Cerebellar nuclear complex (tissue), 1 donor: ENCODE measurements around the gene AP5S1.
"Not testable (repeated sequence)": the region's sequence is repeated elsewhere in the genome, so short reads cannot be mapped to it uniquely, and the experiment has no call there.

Source experiments
- DNase-seq, 2 experiments: peaks; one replicate each; lab custom pipeline; 2025; lab: John Stamatoyannopoulos, UW

Gene AP5S1

GRCh38 chr20:3812975-3813847, 7.1 kb upstream of the AP5S1 start:
- DNase-seq: no peak

DNA sequence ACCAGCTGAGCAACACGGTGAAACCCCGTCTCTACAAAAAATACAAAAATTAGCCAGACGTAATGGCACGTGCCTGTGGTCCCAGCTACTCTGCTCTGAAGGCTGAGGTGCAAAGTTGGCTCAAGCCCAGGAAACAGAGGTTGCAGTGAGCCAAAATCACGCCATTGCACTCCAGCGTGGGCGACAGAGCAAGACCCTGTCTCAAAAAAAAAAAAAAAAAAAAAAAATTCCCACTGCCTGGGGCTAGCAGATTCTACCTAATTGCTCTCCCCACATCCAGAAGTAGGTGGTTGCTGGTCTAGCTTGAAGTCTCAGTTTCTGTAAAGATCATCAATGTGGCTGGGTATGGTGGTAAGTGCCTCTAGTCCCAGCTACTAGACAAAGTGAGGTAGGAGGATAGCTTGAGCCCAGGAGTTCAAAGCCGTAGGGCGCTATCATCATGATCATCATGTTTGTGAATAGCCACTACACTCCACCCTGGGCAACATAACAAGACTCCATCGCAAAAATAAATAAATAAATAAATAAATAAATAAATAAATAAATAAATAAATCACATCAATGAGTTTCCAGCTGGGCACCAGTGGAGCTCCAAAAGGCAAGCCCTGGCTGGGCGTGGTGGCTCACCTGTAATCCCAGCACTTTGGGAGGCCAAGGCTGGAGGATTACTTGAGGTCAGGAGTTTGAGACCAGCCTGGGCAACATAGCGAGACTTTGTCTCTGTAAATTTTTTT, 6.3 kb upstream of the AP5S1 start:
- no peak for DNase-seq

DNA sequence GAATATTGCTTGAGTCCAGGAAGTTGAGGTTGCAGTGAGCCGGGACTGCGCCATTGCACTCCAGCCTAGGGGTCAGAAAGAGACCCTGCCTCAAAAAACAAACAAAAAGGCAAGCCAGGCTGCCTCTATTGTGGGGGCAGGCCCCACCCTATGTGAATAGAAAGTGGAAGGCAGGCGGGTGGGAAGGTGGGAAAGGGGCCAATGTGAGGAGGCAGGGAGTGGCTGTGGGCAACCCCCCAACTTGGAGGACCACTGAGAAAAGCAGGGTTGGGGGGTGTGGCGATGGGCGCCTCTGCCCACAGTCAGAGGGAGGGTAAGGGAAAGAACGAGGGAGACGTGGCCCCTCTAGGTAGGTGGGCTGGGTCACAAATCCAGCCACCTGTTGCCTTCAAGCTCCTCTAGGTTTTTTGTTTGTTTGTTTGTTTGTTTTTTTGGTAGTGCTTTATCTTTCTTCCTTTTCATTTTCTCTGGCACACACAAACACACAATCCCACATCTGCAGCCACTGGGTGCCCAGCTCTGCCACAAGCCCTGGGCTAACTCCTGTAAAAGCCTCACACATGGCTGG, 5.3 kb upstream of the AP5S1 start:
- DNase-seq: no peak

- DNase-seq: no peak
Measured at GRCh38 chr20:3815703-3816315, 4.5 kb upstream of the AP5S1 start.

- no peak for DNase-seq
Measured at GRCh38 chr20:3818155-3819151, 1.9 kb upstream of the AP5S1 start.

DNA sequence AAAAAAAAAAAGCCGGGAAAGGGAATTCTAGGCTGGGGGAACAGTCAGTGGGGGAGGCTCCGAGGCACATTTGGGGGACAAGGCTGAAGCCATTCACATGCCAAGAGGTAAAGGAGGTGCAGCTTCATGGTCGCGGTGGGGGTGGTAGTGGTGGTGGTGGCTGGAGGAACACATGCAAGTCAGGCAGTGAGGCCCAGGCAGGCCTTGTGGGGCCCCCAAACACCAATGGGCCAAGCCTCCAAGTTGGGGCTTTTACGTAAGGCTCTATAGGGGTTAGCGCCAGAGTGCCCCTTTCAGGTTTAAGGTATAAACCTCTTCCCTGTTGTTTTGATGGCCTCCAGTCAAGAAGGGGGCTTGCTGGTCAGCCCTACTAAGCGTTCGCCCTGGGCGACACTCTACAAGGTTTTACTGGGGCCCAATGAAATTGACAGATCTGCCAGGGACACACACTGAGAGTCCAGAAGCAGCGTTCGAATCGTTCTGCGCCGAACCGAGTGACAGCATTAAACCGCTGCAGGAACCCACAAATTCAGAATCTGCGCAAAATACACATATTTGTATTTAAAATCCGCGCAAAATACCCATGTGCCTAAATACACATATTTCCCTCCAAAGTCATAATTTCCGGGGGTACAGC, 818 bp upstream of the AP5S1 start:
- no peak for DNase-seq

DNA sequence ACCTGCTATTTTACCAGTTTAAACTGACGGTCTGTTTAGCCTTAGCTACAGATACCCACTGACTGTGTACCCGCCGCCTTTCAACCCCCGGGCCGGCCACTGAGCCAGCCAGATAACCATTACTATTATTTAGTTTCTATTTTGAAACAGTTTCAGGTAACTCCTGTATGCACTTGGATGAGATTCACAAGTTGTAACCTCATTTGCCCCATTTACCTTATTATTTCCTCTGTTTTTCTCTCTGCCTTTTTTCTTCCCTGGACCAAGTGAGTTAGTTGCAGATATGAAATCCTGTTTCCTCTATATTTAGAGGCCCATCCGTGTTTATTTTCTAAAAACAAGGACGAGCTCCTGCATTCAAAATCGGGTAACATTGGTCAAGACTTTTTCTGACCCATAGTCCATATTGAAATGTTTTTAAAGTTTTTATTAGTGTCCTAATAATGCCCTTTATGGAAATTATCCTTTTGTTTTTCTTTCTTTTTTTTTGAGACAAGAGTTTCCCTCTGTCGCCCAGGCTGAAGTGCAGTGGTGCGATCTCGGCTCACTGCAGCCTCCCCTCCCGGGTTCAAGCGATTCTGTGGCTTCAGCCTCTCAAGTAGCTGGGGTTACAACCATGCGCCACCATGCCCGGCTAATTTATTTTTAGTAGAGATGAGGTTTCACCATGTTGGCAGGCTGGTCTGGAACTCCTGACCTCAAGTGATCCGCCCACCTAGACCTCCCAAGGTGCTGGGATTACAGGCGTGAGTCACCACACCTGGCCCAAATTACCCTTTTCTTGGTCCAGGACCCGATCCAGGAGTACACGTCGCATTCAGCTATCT, 767 bp downstream of the AP5S1 start:
- no peak for DNase-seq

DNA sequence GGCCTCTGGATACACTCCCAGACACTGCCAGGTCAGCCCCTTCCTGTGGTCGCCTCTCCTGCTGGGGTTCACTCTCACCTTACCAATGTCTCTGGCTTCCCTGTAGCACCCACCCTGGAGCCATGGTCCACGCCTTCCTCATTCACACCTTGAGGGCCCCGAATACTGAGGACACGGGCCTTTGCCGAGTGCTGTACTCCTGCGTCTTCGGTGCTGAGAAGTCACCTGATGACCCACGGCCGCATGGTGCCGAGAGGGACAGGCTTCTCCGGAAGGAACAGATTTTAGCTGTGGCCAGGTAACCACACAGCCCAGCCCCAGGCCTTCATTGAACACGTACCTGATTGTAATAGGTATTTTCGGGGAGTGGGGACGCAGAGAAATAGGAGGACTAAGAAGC, 1.6 kb downstream of the AP5S1 start:
- DNase-seq: no peak

GRCh38 chr20:3823881-3824280, 3.5 kb downstream of the AP5S1 start:
- DNase-seq: no peak

DNA sequence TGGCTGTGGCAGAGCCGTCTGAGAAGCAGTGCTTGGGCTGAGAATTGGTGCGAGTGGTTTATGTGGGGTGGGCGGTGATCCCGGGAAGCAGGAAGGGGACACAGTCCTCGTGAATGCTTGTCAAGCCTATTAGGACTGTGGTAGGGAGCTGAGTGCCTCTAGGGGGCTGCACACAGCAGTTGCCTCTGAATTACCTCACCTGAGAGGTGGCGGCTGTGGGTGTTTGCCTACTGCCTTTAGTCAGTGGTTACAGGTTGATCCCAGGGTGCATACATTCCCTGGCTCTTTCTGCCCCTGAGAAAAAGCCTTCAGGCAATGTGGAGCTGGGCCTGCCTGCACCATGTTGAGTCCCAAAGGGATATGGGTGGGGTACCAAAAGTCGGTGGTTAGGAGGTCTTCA, 5.2 kb downstream of the AP5S1 start:
- DNase-seq: no peak

GRCh38 chr20:3826420-3826819, 6.1 kb downstream of the AP5S1 start:
- DNase-seq: no peak

DNA sequence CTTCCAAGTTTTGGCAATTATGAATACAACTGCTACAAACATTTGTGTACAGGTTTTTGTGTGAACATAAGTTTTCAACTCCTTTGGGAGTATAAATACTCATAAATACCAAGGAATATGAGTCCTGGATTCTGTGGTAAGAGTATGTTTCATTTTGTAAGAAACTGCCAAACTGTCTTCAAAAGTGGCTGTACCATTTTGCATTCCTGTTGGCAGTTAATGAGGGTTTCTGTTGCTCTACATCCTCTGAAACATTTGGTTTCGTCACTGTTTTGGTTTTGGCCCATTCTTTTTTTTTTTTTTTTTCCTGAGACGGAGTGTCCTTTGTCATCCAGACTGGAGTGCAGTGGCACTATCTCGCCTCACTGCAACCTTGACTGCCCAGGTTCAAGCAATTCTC, 8.5 kb downstream of the AP5S1 start:
- DNase-seq: no peak

GRCh38 chr20:3829891-3830290, 9.5 kb downstream of the AP5S1 start:
- DNase-seq: not testable (repeated sequence)

- no peak for DNase-seq
Measured at GRCh38 chr20:3836132-3836531, 15.8 kb downstream of the AP5S1 start.

GRCh38 chr20:3839328-3839727, 19.0 kb downstream of the AP5S1 start:
- DNase-seq: no peak

- DNase-seq: not testable (repeated sequence)
Measured at GRCh38 chr20:3840201-3840600, 19.9 kb downstream of the AP5S1 start.

GRCh38 chr20:3842348-3842930, 22.1 kb downstream of the AP5S1 start:
- no peak for DNase-seq

DNA sequence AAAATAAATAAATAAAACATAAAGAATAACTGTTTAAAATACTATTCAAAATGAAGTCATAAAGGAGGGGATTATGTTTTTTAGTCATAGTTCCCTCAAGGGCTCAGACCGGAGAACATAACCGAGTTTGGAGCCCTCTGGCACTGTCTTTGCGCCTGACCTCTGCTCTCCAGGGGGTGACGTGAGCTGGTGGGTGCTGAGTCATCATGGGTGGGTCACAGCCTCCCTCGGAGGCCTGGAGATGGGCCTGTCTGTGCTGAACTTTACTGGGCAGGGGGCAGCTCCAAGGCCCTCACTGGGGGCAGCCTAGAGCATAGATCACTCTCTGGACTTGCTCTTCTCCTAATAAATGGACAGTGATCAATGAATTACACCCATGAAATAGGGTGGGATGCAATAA, 23.1 kb downstream of the AP5S1 start:
- no peak for DNase-seq

- not testable (repeated sequence) for DNase-seq
Measured at GRCh38 chr20:3843990-3844619, 23.8 kb downstream of the AP5S1 start.
